ENCODE measurements around the gene DCUN1D5.

Gene DCUN1D5
- 9.9 to 29.6 (median 22.1) reads per million in 18 experiments for total RNA-seq

DNA sequence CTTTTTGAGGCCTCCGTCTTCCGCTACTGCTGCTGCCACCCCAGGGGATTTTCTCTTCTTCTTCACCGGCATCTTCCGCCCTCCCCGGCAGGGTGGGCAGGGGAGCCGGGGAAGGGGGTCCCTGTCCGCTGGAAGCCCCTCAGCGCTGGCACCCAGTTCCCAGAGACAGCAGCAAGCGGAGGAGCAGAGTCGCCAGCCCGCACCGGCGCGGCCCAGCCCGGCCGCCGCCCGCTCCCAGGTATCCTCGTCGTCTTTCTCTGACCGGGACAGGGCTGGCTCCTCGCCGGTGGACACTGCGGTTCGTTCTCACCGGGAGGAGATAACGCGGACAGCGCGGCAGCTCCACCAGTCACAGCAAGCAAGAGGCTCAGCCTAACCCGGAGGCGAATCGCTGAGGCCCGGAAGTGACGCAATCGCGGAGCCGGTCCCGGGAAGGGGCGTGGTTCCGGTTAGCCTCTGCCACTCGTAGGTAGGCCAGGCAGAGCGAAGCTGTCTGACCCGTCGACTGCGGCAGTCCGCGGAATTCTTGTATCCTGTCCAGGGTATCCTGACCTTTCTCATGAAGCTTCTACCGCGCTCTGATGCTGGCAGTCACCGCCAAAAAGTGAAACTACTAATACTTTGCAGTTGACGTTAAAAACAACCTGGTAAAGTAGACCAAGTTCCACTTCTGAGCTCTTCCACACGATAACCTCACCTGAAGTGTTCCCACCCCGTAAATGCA is at the start of gene DCUN1D5:
Gene DCUN1D5, minus strand, starts transcription at position 360 of the 724 bp plus-strand sequence. Its CDS starts 288 bp downstream, at position 72.
- DNase-seq: peak; percentile 96 to 97

DNA sequence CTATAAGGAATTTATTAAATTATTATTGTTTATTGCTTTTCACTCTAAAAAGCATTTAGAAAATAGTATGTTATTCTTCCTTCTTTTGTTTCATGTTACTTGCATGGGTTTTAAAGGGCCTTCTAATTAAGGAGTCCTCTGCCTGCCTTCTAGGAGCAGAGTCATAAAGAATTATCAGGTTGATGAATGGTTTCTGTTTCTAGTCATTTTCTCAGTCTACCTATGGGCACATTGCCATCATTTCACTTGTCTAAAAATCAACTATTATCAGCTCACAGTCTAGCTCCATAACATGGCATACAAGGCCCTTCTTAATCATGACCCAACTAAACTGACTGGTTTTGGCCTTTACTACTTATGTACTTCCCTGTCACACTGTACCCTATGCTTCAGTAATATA is 33.5 kb upstream of the DCUN1D5 start:
- no peak for DNase-seq

GRCh38 chr11:103114836-103115235 is 22.9 kb upstream of the DCUN1D5 start:
- DNase-seq: no peak

DNA sequence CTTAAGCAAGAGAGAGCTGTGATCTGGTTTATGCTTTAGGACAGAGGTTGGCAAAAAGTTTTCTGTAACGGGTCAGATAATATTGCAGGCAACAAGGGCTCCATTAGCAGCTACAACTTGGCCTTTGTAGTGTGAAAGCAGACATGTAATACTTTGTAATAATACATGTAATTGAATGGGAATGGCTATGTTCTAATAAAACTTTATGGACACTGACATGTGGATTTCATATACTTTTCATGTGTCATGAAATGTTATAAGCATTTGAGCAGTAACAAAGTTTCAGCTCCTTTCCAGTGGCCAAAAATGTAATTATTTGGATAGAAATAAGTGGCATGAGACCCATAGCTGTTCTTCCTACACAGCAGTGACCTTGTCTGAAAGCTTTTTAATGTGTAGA is 20.4 kb upstream of the DCUN1D5 start:
- DNase-seq: no peak

DNA sequence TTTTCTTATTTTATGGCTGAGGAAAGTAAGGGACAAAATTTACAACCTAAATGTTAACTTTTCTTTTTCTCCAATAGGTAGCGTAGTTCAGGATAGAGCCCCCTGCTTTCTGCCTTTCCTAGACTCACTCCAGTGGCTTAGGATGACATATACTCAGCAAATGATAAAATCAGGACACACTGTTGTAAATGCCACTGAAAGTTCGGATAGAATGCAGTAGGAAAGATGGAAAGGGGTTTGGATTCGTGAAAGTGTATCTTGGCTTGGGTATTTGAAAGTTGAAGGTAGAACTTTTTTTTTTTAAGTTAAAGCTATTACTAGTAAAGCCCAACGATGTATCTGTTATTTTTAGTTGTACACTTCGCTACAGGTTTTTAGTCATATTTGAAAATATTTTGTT is 19.4 kb upstream of the DCUN1D5 start:
- DNase-seq: no peak

DNA sequence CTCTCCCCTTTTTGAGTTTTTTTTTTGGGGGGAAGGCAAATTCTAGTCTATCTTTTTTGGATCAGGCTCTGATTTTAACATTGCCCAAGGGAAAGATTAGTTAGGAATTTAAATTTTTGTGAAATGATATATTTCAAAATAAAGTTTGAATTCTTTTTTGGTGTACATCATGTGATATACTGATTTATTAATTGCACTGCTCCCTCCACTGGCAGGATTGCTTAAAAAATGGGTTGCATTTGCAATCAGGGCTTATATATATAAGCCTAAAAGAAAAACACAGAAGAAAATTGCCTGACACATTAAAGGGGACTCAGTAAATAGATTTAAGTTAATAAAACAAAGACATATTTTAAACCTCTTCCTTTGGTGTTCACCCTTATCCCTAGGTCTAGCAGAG is 18.4 kb upstream of the DCUN1D5 start:
- DNase-seq: no peak

GRCh38 chr11:103109818-103110388 is 17.9 kb upstream of the DCUN1D5 start:
- DNase-seq: no peak

GRCh38 chr11:103108933-103109817 is 17.2 kb upstream of the DCUN1D5 start, which contains the start of gene DYNC2H1:
Gene DYNC2H1 (plus strand): TSS chr11:103109426. CDS start chr11:103109575, 149 bp downstream.
- peak; percentile 91 to 95 for DNase-seq

- DNase-seq: no peak
Measured at GRCh38 chr11:103097279-103097678, 5.3 kb upstream of the DCUN1D5 start.

GRCh38 chr11:103091064-103091800 is 728 bp downstream of the DCUN1D5 start:
- DNase-seq: peak; percentile 53 to 66

DNA sequence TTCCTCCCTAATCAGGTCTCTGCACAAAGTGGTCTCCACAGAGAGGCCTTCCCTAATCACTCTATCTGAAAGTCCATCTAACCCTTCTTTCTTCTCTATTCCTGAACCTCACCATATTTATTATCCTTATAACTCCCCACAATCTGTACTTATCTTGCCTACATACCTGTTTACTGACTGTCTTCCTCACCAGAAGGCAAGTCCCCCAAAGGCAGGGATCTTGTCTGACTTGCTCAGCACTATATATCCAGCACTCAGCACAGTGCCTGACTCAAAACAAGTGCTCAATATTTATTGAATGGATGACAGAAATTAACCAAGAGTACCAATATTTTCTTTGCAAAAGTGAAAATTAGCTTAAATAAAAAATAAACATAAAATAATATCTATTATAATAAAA is 5.5 kb downstream of the DCUN1D5 start:
- no peak for DNase-seq

DNA sequence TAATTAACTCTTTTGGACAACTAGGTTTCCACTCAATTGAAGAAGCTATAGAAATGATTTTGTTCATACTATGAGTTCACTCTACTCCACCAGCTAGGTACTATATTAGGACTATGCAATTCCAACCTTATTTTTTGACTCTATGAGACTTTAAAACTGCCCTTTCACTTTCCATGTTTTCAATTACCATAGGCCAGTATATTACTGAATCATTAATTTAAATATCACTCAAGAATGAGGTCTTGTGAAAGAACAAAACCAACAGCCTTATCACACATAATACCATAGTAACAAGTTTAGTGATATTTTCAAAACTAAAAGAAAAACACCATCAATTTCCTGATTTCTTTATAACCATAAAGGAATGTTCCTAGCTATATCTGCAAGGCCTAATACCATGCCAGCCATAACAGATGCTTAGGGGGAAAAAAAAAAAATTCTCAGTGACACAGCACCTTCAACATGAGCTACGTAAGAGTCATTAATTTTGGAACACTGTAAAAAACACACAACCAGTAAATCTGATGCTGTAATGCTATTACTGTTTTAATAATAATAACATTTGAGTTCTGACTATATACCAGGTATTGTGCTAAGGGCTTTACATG is 6.1 kb downstream of the DCUN1D5 start:
- DNase-seq: no peak

DNA sequence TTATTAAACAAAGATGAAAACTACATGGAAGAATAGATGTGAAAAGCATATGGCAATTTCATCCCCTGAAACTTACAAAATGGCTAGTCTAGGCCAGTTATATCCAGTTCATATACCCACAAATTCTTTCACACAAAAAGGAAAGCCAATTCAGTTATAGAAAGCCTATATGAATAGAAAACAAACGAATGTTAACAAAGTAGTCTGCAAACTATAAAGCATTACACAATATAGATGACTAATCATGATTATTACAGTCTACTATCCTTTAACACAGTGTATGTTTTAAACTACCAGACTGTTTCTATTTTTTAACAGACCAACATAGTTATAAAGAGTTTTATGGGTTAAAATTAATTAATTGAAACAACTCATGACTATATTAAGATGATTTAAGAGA is 12.1 kb downstream of the DCUN1D5 start:
- peak in 1 of 2 donors; percentile 8 for DNase-seq

- no peak for DNase-seq
Measured at GRCh38 chr11:103078710-103079109, 13.2 kb downstream of the DCUN1D5 start.

GRCh38 chr11:103077554-103077953 is 14.4 kb downstream of the DCUN1D5 start:
- DNase-seq: peak; percentile 66 to 80

- DNase-seq: peak; percentile 30 to 66
Measured at GRCh38 chr11:103076361-103076760, 15.6 kb downstream of the DCUN1D5 start.

GRCh38 chr11:103071008-103071407 is 21.0 kb downstream of the DCUN1D5 start:
- no peak for DNase-seq

DNA sequence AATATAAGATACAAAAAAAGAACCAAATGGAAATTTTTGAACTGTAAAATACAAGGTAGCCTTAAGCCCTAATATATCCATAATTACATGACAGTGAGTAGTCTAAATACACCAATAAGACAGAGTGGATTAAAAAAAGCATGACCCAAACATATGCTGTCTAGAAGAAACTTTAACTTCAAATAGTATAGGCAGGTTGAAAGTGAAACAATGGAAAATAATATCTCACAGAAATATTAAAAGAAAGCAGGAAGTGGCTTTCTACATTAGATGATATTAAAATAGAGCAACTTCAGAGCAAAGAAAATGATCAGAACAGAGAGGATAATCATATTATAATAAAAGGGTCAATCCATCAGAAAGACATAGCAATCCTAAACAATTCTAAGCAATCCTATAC is 21.8 kb downstream of the DCUN1D5 start:
- no peak for DNase-seq

GRCh38 chr11:103069367-103069766 is 22.6 kb downstream of the DCUN1D5 start:
- no peak for DNase-seq

DNA sequence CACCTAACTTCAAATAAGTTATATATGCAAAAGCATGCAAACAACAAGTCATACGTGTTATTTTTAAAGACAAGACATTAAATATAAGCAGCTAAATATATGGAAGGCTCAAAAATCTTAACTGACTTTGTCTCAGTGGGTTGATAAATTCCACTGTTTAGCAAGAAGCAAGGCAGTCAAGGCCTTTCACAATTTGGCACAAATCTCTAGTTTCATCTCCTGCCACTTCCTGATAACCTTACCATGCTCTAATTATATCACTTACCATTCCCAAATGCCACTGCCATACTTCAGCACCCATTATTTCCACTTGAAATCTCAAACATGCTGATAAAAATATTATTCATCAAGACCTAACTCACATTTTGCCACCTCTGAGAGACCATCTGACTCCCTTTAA is 24.8 kb downstream of the DCUN1D5 start:
- peak; percentile 37 for DNase-seq

DNA sequence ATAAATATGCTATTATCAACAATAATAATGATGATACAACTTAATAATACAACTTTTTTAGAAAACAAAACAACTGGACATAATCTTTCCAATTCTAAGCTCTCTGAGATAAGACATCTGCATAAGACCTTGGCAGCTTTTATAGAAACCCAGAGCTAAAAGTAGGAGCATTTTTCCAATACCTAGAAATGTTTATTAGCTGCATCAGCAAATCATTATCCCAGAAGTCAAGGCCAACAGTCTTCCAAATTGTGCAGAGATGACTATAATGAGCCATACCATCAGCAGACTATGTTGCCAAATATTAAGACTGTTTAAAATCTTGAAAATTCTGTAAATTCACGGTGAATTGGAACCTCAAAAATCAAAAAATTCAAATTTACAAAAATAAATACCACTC is 30.3 kb downstream of the DCUN1D5 start:
- no peak for DNase-seq
